Transverse colon (tissue), 3 donors: ENCODE data around the gene CTBP1.

Experiments
- POLR2A ChIP-seq: fragments of 450-650 bp; IDR thresholded peaks from one replicate; pipeline ENCODE4 v1.6.1; 2016; ENCODE audit warnings: antibody characterized with exemption, mild to moderate bottlenecking, moderate library complexity
- TF ChIP-seq, protein P1 (sequence below), 5 experiments: fragments of 200-600 bp in 3 of 5; fragments of 450-650 bp in 2 of 5; sonication (generic) in 3 of 5; IDR thresholded peaks; 1 replicate in 2 of 5; 2 replicates in 3 of 5; pipeline ENCODE4 v1.5.1; 2016 to 2017; ENCODE audit warnings: antibody characterized with exemption in 5 of 5, inconsistent platforms in 3 of 5, mild to moderate bottlenecking in 2 of 5, moderate library complexity in 1 of 5

GRCh38 chr4:1164444-1164843 is 84.5 kb downstream of the CTBP1 start:
- no peak for TF ChIP-seq POLR2A
- TF ChIP-seq, protein P1, sequence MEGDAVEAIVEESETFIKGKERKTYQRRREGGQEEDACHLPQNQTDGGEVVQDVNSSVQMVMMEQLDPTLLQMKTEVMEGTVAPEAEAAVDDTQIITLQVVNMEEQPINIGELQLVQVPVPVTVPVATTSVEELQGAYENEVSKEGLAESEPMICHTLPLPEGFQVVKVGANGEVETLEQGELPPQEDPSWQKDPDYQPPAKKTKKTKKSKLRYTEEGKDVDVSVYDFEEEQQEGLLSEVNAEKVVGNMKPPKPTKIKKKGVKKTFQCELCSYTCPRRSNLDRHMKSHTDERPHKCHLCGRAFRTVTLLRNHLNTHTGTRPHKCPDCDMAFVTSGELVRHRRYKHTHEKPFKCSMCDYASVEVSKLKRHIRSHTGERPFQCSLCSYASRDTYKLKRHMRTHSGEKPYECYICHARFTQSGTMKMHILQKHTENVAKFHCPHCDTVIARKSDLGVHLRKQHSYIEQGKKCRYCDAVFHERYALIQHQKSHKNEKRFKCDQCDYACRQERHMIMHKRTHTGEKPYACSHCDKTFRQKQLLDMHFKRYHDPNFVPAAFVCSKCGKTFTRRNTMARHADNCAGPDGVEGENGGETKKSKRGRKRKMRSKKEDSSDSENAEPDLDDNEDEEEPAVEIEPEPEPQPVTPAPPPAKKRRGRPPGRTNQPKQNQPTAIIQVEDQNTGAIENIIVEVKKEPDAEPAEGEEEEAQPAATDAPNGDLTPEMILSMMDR (IDR thresholded peaks at IDR 0.05), result no peak
